Left renal cortex interstitium (tissue), 4 donors: ENCODE data around the gene ADSL. TPM values are rescaled to one million over a fixed set of nuclear protein-coding genes. Genes with fewer than 3 reads are reported as not detected.
A peak's percentile ranks its signal among the peaks of the same experiment; 100 is the strongest.
"Not testable (repeated sequence)": the region's sequence is repeated elsewhere in the genome, so short reads cannot be mapped to it uniquely, and the experiment has no call there.

Source experiments
- DNase-seq, 4 donors: peaks; one replicate each; pipeline ENCODE4 v3.0.0-alpha.2; 2013; ENCODE audit warnings: low read depth in 4 of 4, low spot score in 2 of 4, missing footprints in 1 of 4
- polyA plus RNA-seq, 4 donors: library from polyadenylated mRNA; unstranded; fragments of 120-200 nt; gene quantifications; one replicate each; pipeline ENCODE4 v1.2.1, GENCODE V29; 2013; ENCODE audit not compliant: insufficient read length in 4 of 4

Gene ADSL
- polyA plus RNA-seq, 4 donors = 97.8 to 109 (median 101) TPM

GRCh38 chr22:40366068-40366467, 19.8 kb downstream of the ADSL start:
- no peak for DNase-seq

GRCh38 chr22:40367342-40367741, 21.0 kb downstream of the ADSL start:
- DNase-seq = no peak

GRCh38 chr22:40368016-40368415, 21.7 kb downstream of the ADSL start:
- no peak for DNase-seq

GRCh38 chr22:40368836-40369235, 22.5 kb downstream of the ADSL start:
- no peak for DNase-seq

GRCh38 chr22:40374567-40374966, 28.3 kb downstream of the ADSL start:
- DNase-seq = no peak

- no peak for DNase-seq
Measured at GRCh38 chr22:40376149-40376548, 29.8 kb downstream of the ADSL start.

- DNase-seq = no peak
Measured at GRCh38 chr22:40377931-40378330, 31.6 kb downstream of the ADSL start.

GRCh38 chr22:40378448-40378847, 32.1 kb downstream of the ADSL start:
- DNase-seq = not testable (repeated sequence)

- no peak for DNase-seq
Measured at GRCh38 chr22:40381461-40381860, 35.2 kb downstream of the ADSL start.

GRCh38 chr22:40383905-40384304, 37.6 kb downstream of the ADSL start:
- no peak for DNase-seq

- DNase-seq = no peak
Measured at GRCh38 chr22:40385036-40385782, 38.9 kb downstream of the ADSL start.

- DNase-seq = no peak
Measured at GRCh38 chr22:40387746-40388145, 41.4 kb downstream of the ADSL start.

GRCh38 chr22:40388231-40388630, 41.9 kb downstream of the ADSL start:
- DNase-seq = no peak

GRCh38 chr22:40391417-40391816, 45.1 kb downstream of the ADSL start:
- no peak for DNase-seq

GRCh38 chr22:40392618-40393017, 46.3 kb downstream of the ADSL start:
- no peak for DNase-seq

GRCh38 chr22:40394607-40395006, 48.3 kb downstream of the ADSL start:
- no peak for DNase-seq

GRCh38 chr22:40395607-40396006, 49.3 kb downstream of the ADSL start:
- DNase-seq = no peak

GRCh38 chr22:40396882-40397281, 50.6 kb downstream of the ADSL start:
- DNase-seq = peak; percentile 59 to 87 (median 68)

- no peak for DNase-seq
Measured at GRCh38 chr22:40397396-40397795, 51.1 kb downstream of the ADSL start.

- no peak for DNase-seq
Measured at GRCh38 chr22:40399621-40400020, 53.3 kb downstream of the ADSL start.

- DNase-seq = no peak
Measured at GRCh38 chr22:40400159-40400558, 53.9 kb downstream of the ADSL start.

GRCh38 chr22:40401532-40401931, 55.2 kb downstream of the ADSL start:
- DNase-seq = no peak

- no peak for DNase-seq
Measured at GRCh38 chr22:40401981-40402406, 55.7 kb downstream of the ADSL start.
